Astrocyte of the hippocampus (primary cell): ENCODE data around the gene NDUFAF2.
A peak's percentile ranks its signal among the peaks of the same experiment; 100 is the strongest.
"Not testable (repeated sequence)": the region's sequence is repeated elsewhere in the genome, so short reads cannot be mapped to it uniquely, and the experiment has no call there.

Experiments used
- DNase-seq: peaks from one replicate; pipeline ENCODE4 v3.0.0; 2011; ENCODE audit warnings: low read depth, low spot score

Gene NDUFAF2

GRCh38 chr5:61177070-61177469, 232.1 kb downstream of the NDUFAF2 start:
- DNase-seq, result no peak

GRCh38 chr5:61177716-61178115, 232.7 kb downstream of the NDUFAF2 start:
- no peak for DNase-seq

GRCh38 chr5:61178702-61179101, 233.7 kb downstream of the NDUFAF2 start:
- peak; percentile 22 for DNase-seq

- no peak for DNase-seq
Observed at GRCh38 chr5:61180886-61181285, 235.9 kb downstream of the NDUFAF2 start.

- no peak for DNase-seq
Observed at GRCh38 chr5:61182449-61182848, 237.4 kb downstream of the NDUFAF2 start.

- DNase-seq, result no peak
Observed at GRCh38 chr5:61183538-61183937, 238.5 kb downstream of the NDUFAF2 start.

GRCh38 chr5:61184708-61185107, 239.7 kb downstream of the NDUFAF2 start:
- peak; percentile 45 for DNase-seq

- DNase-seq, result no peak
Observed at GRCh38 chr5:61186634-61187033, 241.6 kb downstream of the NDUFAF2 start.

- peak; percentile 3 for DNase-seq
Observed at GRCh38 chr5:61187352-61187751, 242.3 kb downstream of the NDUFAF2 start.

- not testable (repeated sequence) for DNase-seq
Observed at GRCh38 chr5:61187826-61188225, 242.8 kb downstream of the NDUFAF2 start.

GRCh38 chr5:61198606-61199005, 253.6 kb downstream of the NDUFAF2 start:
- DNase-seq, result no peak

- no peak for DNase-seq
Observed at GRCh38 chr5:61200582-61201155, 255.7 kb downstream of the NDUFAF2 start.

- DNase-seq, result peak; percentile 3
Observed at GRCh38 chr5:61202213-61202612, 257.2 kb downstream of the NDUFAF2 start.
